DND-41 (cell line): ENCODE data around the gene TAF11L10.
"Not testable (repeated sequence)": the region's sequence is repeated elsewhere in the genome, so short reads cannot be mapped to it uniquely, and the experiment has no call there.

ENCODE experiments used
- ATAC-seq: fragments of 200-7000 bp; cut with Tn5 transposase; 3 replicates; pipeline ENCODE4 v1.9.1; 2021; ENCODE audit warnings: low read depth; ENCODE audit not compliant: insufficient read depth
- DNase-seq: peaks from one replicate; pipeline ENCODE4 v3.0.0-alpha.2; 2020
- H2AFZ ChIP-seq: 2 replicates; pipeline ENCODE4 v1.6.0; 2012; ENCODE audit warnings: low read depth, low read length
- H3K27ac ChIP-seq: 2 replicates; pipeline ENCODE4 v1.5.1; 2012; ENCODE audit warnings: low read length, inconsistent platforms
- H3K27me3 ChIP-seq: fragments of 200-600 bp; sonication (generic); 2 replicates; pipeline ENCODE4 v1.6.0; 2012; ENCODE audit warnings: low read length, mild to moderate bottlenecking, inconsistent platforms; ENCODE audit not compliant: insufficient read depth, poor library complexity
- H3K36me3 ChIP-seq: 2 replicates; pipeline ENCODE4 v1.5.1; 2012; ENCODE audit warnings: low read length, inconsistent platforms; ENCODE audit not compliant: insufficient read depth
- H3K4me1 ChIP-seq: 2 replicates; pipeline ENCODE4 v1.5.1; 2012; ENCODE audit warnings: mild to moderate bottlenecking, low read length; ENCODE audit not compliant: insufficient read depth
- H3K4me2 ChIP-seq: 2 replicates; pipeline ENCODE4 v1.6.0; 2012; ENCODE audit warnings: mild to moderate bottlenecking, moderate library complexity, low read length, inconsistent platforms; ENCODE audit not compliant: insufficient read depth
- H3K4me3 ChIP-seq, 2 experiments: fragments of 200-600 bp in 1 of 2; shearing (Covaris generic) in 1 of 2; 2 replicates each; pipeline ENCODE4 v1.5.1; 2012 to 2016; ENCODE audit warnings: inconsistent platforms in 2 of 2, low read length in 2 of 2, mild to moderate bottlenecking in 2 of 2, low read depth in 1 of 2, moderate library complexity in 1 of 2
- H3K79me2 ChIP-seq: 2 replicates; pipeline ENCODE4 v1.6.0; 2012; ENCODE audit warnings: low read length, inconsistent platforms; ENCODE audit not compliant: insufficient read depth
- H3K9ac ChIP-seq: 2 replicates; pipeline ENCODE4 v1.6.0; 2012; ENCODE audit warnings: low read depth, mild to moderate bottlenecking, inconsistent platforms, low read length, moderate library complexity
- H3K9me3 ChIP-seq: 2 replicates; pipeline ENCODE4 v1.5.1; 2012; ENCODE audit warnings: low read length, moderate library complexity, mild to moderate bottlenecking, inconsistent platforms; ENCODE audit not compliant: insufficient read depth, severe bottlenecking
- H4K20me1 ChIP-seq: 2 replicates; pipeline ENCODE4 v1.6.0; 2012; ENCODE audit warnings: low read length; ENCODE audit not compliant: insufficient read depth
- EZH2 ChIP-seq: IDR thresholded peaks from 3 replicates; pipeline ENCODE4 v1.6.1; 2012; ENCODE audit warnings: borderline replicate concordance, low read depth, mild to moderate bottlenecking, moderate library complexity, low read length, inconsistent platforms; ENCODE audit not compliant: severe bottlenecking
- TF ChIP-seq, protein P1 (sequence below): IDR thresholded peaks from 2 replicates; pipeline ENCODE4 v1.5.1; 2012; ENCODE audit warnings: borderline replicate concordance, low read length, moderate library complexity, mild to moderate bottlenecking; ENCODE audit not compliant: poor library complexity, severe bottlenecking; ENCODE audit errors: extremely low read depth

TAF11L10 gene

DNA sequence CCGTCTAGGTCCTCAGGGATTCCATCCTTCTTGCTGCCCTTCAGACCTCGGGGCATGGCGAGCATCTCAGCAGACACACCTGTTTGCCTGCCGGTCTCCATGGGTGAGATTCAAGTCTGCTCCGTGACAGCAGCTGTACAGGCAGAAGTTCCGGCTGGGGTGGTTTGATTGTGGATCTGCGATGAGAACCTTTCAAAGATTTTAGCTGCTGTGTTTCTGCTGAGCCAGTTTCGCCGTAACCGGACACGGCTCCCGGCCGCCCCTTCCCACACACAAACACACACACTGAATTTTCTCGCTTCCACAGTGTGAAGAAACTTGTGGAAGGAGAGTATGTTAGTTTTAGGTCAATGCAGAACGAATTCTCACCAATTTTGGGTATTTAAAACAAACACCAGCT, at the start of gene TAF11L10:
TAF11L10 (minus strand) TSS at position 101 of the 400 bp plus-strand sequence.
- not testable (repeated sequence) for H3K9ac ChIP-seq, H3K9me3 ChIP-seq, H3K36me3 ChIP-seq, H4K20me1 ChIP-seq, H3K79me2 ChIP-seq, H3K27ac ChIP-seq, H2AFZ ChIP-seq, H3K4me1 ChIP-seq, H3K4me3 ChIP-seq, H3K4me2 ChIP-seq, H3K27me3 ChIP-seq, ATAC-seq, DNase-seq

DNA sequence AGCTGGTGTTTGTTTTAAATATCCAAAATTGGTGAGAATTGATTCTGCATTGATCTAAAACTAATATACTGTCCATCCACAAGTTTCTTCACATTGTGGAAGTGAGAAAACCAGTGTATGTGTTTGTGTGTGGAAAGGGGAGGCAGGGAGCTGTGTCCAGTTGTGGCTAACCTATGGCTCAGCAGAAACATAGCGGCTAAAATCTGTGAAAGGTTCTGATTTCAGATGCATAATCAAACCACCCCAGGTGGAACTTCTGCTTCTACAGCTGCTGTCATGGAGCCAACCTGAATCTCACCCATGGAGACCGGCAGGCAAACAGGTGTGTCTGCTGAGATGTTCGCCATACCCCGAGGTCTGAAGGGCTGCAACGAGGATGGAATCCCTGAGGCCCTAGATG, 36.5 kb upstream of the TAF11L10 start, which contains the start of gene TAF11L14:
TAF11L14 (plus strand) TSS at position 301 of the 400 bp plus-strand sequence.
- Histone ChIP-seq H3K4me1 (no peaks in the 10 kb centered on the region), H3K4me2 (no peak within 1 kb of the TSS), H3K27ac (no peak within 1 kb of the TSS), H3K36me3 (no peaks in the 10 kb centered on the region), H4K20me1 (no peaks in the 10 kb centered on the region), H3K79me2 (no peaks in the 10 kb centered on the region), H3K9ac (no peak within 1 kb of the TSS), H3K27me3 (no peaks in the 10 kb centered on the region), H3K9me3 (no peaks in the 10 kb centered on the region), H3K4me3 (no peak within 1 kb of the TSS), H2AFZ (no peak within 1 kb of the TSS)
- no peak for TF ChIP-seq EZH2
- TF ChIP-seq, protein P1, sequence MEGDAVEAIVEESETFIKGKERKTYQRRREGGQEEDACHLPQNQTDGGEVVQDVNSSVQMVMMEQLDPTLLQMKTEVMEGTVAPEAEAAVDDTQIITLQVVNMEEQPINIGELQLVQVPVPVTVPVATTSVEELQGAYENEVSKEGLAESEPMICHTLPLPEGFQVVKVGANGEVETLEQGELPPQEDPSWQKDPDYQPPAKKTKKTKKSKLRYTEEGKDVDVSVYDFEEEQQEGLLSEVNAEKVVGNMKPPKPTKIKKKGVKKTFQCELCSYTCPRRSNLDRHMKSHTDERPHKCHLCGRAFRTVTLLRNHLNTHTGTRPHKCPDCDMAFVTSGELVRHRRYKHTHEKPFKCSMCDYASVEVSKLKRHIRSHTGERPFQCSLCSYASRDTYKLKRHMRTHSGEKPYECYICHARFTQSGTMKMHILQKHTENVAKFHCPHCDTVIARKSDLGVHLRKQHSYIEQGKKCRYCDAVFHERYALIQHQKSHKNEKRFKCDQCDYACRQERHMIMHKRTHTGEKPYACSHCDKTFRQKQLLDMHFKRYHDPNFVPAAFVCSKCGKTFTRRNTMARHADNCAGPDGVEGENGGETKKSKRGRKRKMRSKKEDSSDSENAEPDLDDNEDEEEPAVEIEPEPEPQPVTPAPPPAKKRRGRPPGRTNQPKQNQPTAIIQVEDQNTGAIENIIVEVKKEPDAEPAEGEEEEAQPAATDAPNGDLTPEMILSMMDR: no peak
- DNase-seq (no peak), ATAC-seq (no peak)

DNA sequence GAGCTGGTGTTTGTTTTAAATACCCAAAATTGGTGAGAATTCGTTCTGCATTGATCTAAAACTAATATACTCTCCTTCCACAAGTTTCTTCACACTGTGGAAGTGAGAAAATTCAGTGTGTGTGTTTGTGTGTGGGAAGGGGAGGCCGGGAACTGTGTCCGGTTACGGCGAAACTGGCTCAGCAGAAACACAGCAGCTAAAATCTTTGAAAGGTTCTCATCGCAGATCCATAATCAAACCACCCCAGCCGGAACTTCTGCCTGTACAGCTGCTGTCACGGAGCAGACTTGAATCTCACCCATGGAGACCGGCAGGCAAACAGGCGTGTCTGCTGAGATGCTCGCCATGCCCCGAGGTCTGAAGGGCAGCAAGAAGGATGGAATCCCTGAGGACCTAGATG, 34.2 kb upstream of the TAF11L10 start, which contains the start of gene TAF11L13:
TAF11L13 (plus strand) TSS at position 301 of the 400 bp plus-strand sequence.
- not testable (repeated sequence) for H3K4me1 ChIP-seq, H3K9ac ChIP-seq, H3K79me2 ChIP-seq, DNase-seq, H3K27ac ChIP-seq, H3K4me2 ChIP-seq, H3K27me3 ChIP-seq, H2AFZ ChIP-seq, H3K4me3 ChIP-seq, H3K9me3 ChIP-seq, H3K36me3 ChIP-seq, ATAC-seq, H4K20me1 ChIP-seq

DNA sequence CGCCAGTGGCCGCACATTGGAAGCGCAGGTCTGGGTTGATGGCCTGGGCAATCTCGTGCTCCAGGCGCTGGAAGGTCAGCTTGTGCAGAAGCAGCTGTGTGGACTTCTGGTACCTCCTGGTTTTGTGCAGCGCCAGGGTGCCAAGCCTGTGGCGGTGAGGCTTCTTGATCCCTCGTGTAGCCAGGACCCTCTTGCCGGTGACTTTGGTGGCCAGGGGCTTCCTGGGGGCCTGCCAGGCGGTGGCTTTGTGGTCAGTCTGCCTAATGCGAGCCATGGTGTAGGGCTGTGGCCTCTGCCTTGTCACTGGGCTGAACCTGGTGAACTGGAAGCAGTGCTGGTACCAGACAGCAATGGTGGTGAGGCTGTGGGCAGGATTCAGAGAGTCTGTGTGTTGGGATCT, 28.1 kb upstream of the TAF11L10 start:
- Histone ChIP-seq H3K4me1 (no peaks in the 10 kb centered on the region), H3K27ac (no peak overlapping the region), H2AFZ (no peak overlapping the region), H3K27me3 (no peaks in the 10 kb centered on the region), H3K4me3 (no peak overlapping the region), H3K9ac (no peak overlapping the region), H3K9me3 (no peaks in the 10 kb centered on the region), H4K20me1 (no peaks in the 10 kb centered on the region), H3K4me2 (no peak overlapping the region), H3K36me3 (no peaks in the 10 kb centered on the region), H3K79me2 (no peaks in the 10 kb centered on the region)
- TF ChIP-seq, protein P1: no peak
- no peak for TF ChIP-seq EZH2
- DNase-seq (no peak), ATAC-seq (no peak)
